ENCODE measurements around the gene ELAPOR1.

ELAPOR1 gene

DNA sequence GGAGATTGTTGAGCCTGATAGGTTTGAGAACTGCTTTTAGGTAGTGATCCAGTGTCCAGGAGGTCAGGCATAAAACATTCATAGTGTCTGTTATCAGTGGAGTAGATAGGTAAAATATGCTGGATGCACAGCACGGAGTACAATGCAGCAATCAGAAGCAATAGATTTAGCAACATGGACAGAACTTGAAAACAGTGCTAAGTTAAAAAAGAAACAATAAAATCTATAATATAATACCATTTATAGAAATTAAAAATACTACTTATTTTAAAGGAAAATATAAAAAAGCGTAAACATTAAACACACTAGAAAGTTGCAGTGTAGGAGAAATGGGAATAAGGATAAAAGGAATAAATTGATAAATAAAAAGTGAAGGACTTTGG, 34.7 kb upstream of the ELAPOR1 start:
- TF ChIP-seq, protein P1, sequence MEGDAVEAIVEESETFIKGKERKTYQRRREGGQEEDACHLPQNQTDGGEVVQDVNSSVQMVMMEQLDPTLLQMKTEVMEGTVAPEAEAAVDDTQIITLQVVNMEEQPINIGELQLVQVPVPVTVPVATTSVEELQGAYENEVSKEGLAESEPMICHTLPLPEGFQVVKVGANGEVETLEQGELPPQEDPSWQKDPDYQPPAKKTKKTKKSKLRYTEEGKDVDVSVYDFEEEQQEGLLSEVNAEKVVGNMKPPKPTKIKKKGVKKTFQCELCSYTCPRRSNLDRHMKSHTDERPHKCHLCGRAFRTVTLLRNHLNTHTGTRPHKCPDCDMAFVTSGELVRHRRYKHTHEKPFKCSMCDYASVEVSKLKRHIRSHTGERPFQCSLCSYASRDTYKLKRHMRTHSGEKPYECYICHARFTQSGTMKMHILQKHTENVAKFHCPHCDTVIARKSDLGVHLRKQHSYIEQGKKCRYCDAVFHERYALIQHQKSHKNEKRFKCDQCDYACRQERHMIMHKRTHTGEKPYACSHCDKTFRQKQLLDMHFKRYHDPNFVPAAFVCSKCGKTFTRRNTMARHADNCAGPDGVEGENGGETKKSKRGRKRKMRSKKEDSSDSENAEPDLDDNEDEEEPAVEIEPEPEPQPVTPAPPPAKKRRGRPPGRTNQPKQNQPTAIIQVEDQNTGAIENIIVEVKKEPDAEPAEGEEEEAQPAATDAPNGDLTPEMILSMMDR (IDR thresholded peaks at IDR 0.05; ENCODE audit: low read depth, low read length, missing control alignments), result no peak
- DNase-seq (ENCODE audit: low read depth), result no peak
- H3K4me3 ChIP-seq (ENCODE audit: low read depth, low read length), result no peak overlapping the region

GRCh38 chr1:109080441-109081082, 33.4 kb upstream of the ELAPOR1 start:
- TF ChIP-seq, protein P1 (IDR thresholded peaks at IDR 0.05; ENCODE audit: low read depth, low read length, missing control alignments), result no peak
- H3K4me3 ChIP-seq (ENCODE audit: low read depth, low read length), result no peak overlapping the region

GRCh38 chr1:109083501-109083900, 30.4 kb upstream of the ELAPOR1 start:
- H3K4me3 ChIP-seq (ENCODE audit: low read depth, low read length), result no peak overlapping the region
- TF ChIP-seq, protein P1 (IDR thresholded peaks at IDR 0.05; ENCODE audit: low read depth, low read length, missing control alignments), result no peak
- no peak for DNase-seq (ENCODE audit: low read depth)

More at GRCh38 chr1:109080441-109081082, 33.4 kb upstream of the ELAPOR1 start:
- no peak for DNase-seq (ENCODE audit: low read depth)

DNA sequence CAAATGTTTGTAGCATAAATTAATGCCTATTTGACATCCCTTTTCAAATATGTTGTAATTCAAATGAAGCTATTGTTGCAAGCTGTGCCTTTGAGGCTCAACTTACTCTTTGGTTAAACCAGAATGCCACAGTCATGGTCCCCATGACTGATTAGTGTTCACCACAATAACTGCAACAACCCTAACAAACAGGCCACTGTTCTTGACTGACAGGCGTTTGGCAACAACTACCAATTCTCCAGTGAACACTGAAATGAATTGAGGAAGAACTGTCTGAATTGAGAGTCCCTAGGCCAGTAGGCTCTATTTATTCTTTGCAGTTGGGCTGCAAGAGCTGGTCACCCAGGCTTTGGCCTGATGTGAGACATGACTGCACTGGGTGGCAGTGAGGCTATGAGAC, 30.0 kb upstream of the ELAPOR1 start:
- no peak for DNase-seq (ENCODE audit: low read depth)
- TF ChIP-seq, protein P1 (IDR thresholded peaks at IDR 0.05; ENCODE audit: low read depth, low read length, missing control alignments), result no peak
- H3K4me3 ChIP-seq (ENCODE audit: low read depth, low read length), result no peak overlapping the region

- no peak overlapping the region for H3K4me3 ChIP-seq (ENCODE audit: low read depth, low read length)
- DNase-seq (ENCODE audit: low read depth), result no peak
Measured at GRCh38 chr1:109084563-109085517, 29.1 kb upstream of the ELAPOR1 start.

GRCh38 chr1:109089242-109090015, 24.5 kb upstream of the ELAPOR1 start:
- H3K4me3 ChIP-seq (ENCODE audit: low read depth, low read length), result no peak overlapping the region; the same call in 1 of the 2 replicates
- DNase-seq (ENCODE audit: low read depth), result no peak
- TF ChIP-seq, protein P1 (IDR thresholded peaks at IDR 0.05; ENCODE audit: low read depth, low read length, missing control alignments), result peak; percentile 50

More at GRCh38 chr1:109084563-109085517, 29.1 kb upstream of the ELAPOR1 start:
- TF ChIP-seq, protein P1 (IDR thresholded peaks at IDR 0.05; ENCODE audit: low read depth, low read length, missing control alignments), result no peak
